HG03045 (cell line): ENCODE data around the gene GPR152.

Source experiments
- ATAC-seq: cut with Tn5 transposase; IDR thresholded peaks from one replicate; pipeline ENCODE4 v1.9.1; 2021; ENCODE audit warnings: mild to moderate bottlenecking, moderate library complexity; ENCODE audit not compliant: unreplicated experiment

Gene GPR152

GRCh38 chr11:67452141-67452952, at the start of gene GPR152:
GPR152 (minus strand) TSS chr11:67452729; CDS start chr11:67452724, 5 bp downstream.
- ATAC-seq: no peak

- ATAC-seq: no peak
These were observed 49.3 kb upstream of the GPR152 start for GRCh38 chr11:67501854-67502253.

- no peak for ATAC-seq
These were observed 48.5 kb upstream of the GPR152 start for GRCh38 chr11:67500831-67501715.

GRCh38 chr11:67500484-67500821, 47.9 kb upstream of the GPR152 start:
- ATAC-seq: no peak

- no peak for ATAC-seq
These were observed 47.4 kb upstream of the GPR152 start for GRCh38 chr11:67499808-67500483.

GRCh38 chr11:67498544-67498972, 46.0 kb upstream of the GPR152 start:
- no peak for ATAC-seq

GRCh38 chr11:67497656-67498291, 45.2 kb upstream of the GPR152 start:
- ATAC-seq: no peak

- no peak for ATAC-seq
These were observed 43.6 kb upstream of the GPR152 start for GRCh38 chr11:67496113-67496512.

- ATAC-seq: no peak
These were observed 42.9 kb upstream of the GPR152 start for GRCh38 chr11:67495234-67496005.

- ATAC-seq: no peak
These were observed 42.1 kb upstream of the GPR152 start for GRCh38 chr11:67494371-67495233.

- ATAC-seq: no peak
These were observed 41.2 kb upstream of the GPR152 start for GRCh38 chr11:67493548-67494370.

- no peak for ATAC-seq
These were observed 40.4 kb upstream of the GPR152 start for GRCh38 chr11:67492801-67493547.

GRCh38 chr11:67492069-67492727, 39.7 kb upstream of the GPR152 start:
- no peak for ATAC-seq

- no peak for ATAC-seq
These were observed 38.9 kb upstream of the GPR152 start for GRCh38 chr11:67491276-67492068.

- no peak for ATAC-seq
These were observed 38.2 kb upstream of the GPR152 start for GRCh38 chr11:67490727-67491065.
